ENCODE results near the gene CHST5. TPM values are rescaled to one million over a fixed set of nuclear protein-coding genes. Genes with fewer than 3 reads are reported as not detected.

Gene CHST5
- total and polyA plus RNA-seq, 2 of the 13 experiments (the other 11 are each of a cell fraction or from before 2014, with no cell fraction given): 0.05 TPM; not detected in 1

DNA sequence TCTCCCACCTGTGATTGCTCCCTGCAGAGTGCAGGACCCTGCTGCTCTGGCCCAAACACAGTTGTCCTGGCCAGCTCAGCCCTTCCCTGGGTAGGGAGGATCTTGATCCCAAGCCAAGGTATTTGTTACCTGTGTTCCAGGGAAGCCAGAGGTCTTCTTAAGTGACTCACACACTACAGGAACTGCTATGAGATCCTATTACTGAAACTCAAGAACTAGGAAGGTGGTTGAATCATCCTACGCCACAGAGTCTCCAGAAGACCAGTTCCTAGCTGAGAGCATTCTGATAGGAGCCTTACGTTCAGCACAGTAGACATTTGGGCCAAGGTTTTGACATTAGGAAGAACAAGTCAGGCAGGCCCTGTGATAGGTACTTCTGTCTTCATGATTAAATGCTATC lies 52.7 kb downstream of the CHST5 start:
- H3K36me3 ChIP-seq (replicated peaks in 1 of 2; ENCODE audit: control insufficient read depth in 1 of 2, insufficient read depth in 2 of 2, low read length in 2 of 2): no peaks in the 10 kb centered on the region
- BruUV-seq (replicated peaks): no TSS peak
- no peak overlapping the region for H3K4me2 ChIP-seq (ENCODE audit: low read depth, low read length)
- H3K4me3 ChIP-seq (replicated peaks in 1 of 3; ENCODE audit: insufficient read depth in 1 of 3, low read depth in 2 of 3, low read length in 3 of 3): no peak overlapping the region
- no peaks in the 10 kb centered on the region for H4K20me1 ChIP-seq (ENCODE audit: insufficient read depth, low read length)
- no peaks in the 10 kb centered on the region for H3K79me2 ChIP-seq (ENCODE audit: insufficient read depth, low read length)
- no peak for ATAC-seq
- no peak overlapping the region for H3K9ac ChIP-seq (ENCODE audit: insufficient read depth, low read depth, low read length)
- intact Hi-C loops (cut with micrococcal nuclease; ENCODE audit: unreplicated experiment) (no loop called here), in situ Hi-C loops (cut with HindIII; ENCODE audit: extremely low pct_ligation_motif_present, low pct_unique_long_range_greater_than_20kb) (no loop called here)
- CTCF ChIA-PET (ENCODE audit: low intra/inter-chr PET ratio, low total read pairs): no interaction called here
- POLR2A ChIA-PET: no interaction called here
- WGBS (ENCODE audit: low lambda C conversion rate): 85% methylated on average over 2 of the region's 2 CpGs
- H2AFZ ChIP-seq (ENCODE audit: low read length): no peak overlapping the region
- no peaks in the 10 kb centered on the region for H3K9me3 ChIP-seq (ENCODE audit: low read length)
- FAIRE-seq: no peak
- DNase-seq (ENCODE audit: low spot score): no peak
- H3K4me1 ChIP-seq (ENCODE audit: insufficient read depth, low read length): peaks cover 30% of the 10 kb centered on the region
- H3K27me3 ChIP-seq (ENCODE audit: control insufficient read depth in 1 of 2, insufficient read depth in 2 of 2, low read length in 2 of 2): no peaks in the 10 kb centered on the region
- H3K27ac ChIP-seq (ENCODE audit: extremely low read length, insufficient read depth, low read length): no peak overlapping the region
- TF ChIP-seq HINFP (CRISPR knock-in tag; IDR thresholded peaks at IDR 0.05; ENCODE audit: low read depth): no peak
- TF ChIP-seq MYNN (CRISPR knock-in tag; IDR thresholded peaks at IDR 0.05; ENCODE audit: low read depth): no peak
- TF ChIP-seq, protein P1, sequence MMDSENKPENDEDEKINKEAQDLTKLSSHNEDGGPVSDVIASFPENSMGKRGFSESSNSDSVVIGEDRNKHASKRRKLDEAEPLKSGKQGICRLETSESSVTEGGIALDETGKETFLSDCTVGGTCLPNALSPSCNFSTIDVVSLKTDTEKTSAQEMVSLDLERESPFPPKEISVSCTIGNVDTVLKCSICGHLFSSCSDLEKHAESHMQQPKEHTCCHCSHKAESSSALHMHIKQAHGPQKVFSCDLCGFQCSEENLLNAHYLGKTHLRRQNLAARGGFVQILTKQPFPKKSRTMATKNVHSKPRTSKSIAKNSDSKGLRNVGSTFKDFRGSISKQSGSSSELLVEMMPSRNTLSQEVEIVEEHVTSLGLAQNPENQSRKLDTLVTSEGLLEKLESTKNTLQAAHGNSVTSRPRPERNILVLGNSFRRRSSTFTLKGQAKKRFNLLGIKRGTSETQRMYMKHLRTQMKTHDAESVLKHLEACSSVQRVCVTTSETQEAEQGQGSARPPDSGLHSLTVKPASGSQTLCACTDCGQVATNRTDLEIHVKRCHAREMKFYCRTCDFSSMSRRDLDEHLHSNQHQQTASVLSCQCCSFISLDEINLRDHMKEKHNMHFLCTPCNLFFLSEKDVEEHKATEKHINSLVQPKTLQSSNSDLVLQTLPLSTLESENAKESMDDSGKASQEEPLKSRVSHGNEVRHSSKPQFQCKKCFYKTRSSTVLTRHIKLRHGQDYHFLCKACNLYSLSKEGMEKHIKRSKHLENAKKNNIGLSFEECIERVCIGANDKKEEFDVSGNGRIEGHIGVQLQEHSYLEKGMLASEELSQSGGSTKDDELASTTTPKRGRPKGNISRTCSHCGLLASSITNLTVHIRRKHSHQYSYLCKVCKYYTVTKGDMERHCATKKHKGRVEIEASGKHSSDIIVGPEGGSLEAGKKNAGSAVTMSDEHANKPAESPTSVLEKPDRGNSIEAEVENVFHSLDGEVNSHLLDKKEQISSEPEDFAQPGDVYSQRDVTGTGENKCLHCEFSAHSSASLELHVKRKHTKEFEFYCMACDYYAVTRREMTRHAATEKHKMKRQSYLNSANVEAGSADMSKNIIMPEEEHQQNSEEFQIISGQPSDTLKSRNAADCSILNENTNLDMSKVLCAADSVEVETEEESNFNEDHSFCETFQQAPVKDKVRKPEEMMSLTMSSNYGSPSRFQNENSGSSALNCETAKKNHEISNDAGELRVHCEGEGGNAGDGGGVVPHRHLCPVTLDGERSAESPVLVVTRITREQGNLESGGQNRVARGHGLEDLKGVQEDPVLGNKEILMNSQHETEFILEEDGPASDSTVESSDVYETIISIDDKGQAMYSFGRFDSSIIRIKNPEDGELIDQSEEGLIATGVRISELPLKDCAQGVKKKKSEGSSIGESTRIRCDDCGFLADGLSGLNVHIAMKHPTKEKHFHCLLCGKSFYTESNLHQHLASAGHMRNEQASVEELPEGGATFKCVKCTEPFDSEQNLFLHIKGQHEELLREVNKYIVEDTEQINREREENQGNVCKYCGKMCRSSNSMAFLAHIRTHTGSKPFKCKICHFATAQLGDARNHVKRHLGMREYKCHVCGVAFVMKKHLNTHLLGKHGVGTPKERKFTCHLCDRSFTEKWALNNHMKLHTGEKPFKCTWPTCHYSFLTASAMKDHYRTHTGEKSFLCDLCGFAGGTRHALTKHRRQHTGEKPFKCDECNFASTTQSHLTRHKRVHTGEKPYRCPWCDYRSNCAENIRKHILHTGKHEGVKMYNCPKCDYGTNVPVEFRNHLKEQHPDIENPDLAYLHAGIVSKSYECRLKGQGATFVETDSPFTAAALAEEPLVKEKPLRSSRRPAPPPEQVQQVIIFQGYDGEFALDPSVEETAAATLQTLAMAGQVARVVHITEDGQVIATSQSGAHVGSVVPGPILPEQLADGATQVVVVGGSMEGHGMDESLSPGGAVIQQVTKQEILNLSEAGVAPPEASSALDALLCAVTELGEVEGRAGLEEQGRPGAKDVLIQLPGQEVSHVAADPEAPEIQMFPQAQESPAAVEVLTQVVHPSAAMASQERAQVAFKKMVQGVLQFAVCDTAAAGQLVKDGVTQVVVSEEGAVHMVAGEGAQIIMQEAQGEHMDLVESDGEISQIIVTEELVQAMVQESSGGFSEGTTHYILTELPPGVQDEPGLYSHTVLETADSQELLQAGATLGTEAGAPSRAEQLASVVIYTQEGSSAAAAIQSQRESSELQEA (CRISPR knock-in tag; IDR thresholded peaks at IDR 0.05; ENCODE audit: not compliant biosample characterization): no peak
- TF ChIP-seq TGIF2 (CRISPR knock-in tag; IDR thresholded peaks at IDR 0.05): no peak
- TF ChIP-seq NFKBIZ (CRISPR knock-in tag; IDR thresholded peaks at IDR 0.05): no peak
- no peak for TF ChIP-seq MTA3 (CRISPR knock-in tag; IDR thresholded peaks at IDR 0.05)
- no peak for TF ChIP-seq TOPORS (CRISPR knock-in tag; IDR thresholded peaks at IDR 0.05)
- TF ChIP-seq SNAI1 (CRISPR knock-in tag; IDR thresholded peaks at IDR 0.05; ENCODE audit: borderline replicate concordance): no peak
- TF ChIP-seq MEF2D (CRISPR knock-in tag; IDR thresholded peaks at IDR 0.05): no peak
- no peak for TF ChIP-seq SMARCE1 (IDR thresholded peaks at IDR 0.05; ENCODE audit: borderline replicate concordance)
- no peak for TF ChIP-seq THAP7 (CRISPR knock-in tag; IDR thresholded peaks at IDR 0.05)
- no peak for TF ChIP-seq ZBTB33 (CRISPR knock-in tag; IDR thresholded peaks at IDR 0.05)
- TF ChIP-seq ZFP1 (CRISPR knock-in tag; IDR thresholded peaks at IDR 0.05): no peak
- TF ChIP-seq SETDB1 (CRISPR knock-in tag; IDR thresholded peaks at IDR 0.05; ENCODE audit: borderline replicate concordance): no peak

Measured in HepG2 (cell line).